GM04504 (cell line): ENCODE measurements around the gene MON2.

Experiments used
- DNase-seq: peaks from one replicate; pipeline ENCODE4 v3.0.0-alpha.2; 2012; ENCODE audit warnings: low read depth

Gene MON2

DNA sequence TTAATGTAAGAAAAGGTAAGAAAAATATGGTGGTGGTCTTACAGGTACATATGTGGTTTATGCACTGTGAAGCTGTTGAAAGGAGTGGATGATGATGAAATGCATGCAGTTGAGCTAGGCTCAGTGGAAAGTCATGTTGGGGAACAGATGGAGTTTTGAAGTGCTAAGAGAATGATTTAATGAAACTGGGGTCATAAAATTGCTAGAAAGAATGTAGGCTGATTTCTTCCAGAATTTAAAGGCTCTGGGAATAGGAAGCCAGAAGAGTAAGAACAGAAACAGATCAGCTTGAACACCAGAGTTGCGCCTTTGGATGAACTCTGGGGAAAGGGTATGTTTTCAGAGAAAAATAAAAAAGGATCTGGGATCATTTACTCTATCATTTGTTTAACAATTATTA is 146.5 kb downstream of the MON2 start:
- DNase-seq: peak; percentile 47

DNA sequence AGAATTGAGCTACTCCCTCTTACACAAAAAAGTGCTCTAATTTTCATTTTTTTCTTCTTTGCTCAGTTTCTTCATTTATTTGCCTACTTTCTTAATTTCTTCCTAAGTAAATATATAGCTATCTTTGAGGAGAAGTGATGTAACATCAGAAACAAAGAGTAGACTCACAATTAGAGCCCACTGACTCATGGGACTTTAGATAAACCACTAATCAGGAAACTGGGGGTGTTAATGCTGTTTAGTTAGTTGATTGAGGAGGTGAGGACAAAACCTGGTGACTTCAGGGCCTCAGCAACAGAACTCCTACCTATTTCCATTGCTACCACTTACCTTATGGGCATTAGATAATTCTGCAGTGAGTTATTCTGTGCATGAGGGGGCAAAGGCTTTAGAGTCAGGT is 151.7 kb downstream of the MON2 start:
- DNase-seq: no peak

DNA sequence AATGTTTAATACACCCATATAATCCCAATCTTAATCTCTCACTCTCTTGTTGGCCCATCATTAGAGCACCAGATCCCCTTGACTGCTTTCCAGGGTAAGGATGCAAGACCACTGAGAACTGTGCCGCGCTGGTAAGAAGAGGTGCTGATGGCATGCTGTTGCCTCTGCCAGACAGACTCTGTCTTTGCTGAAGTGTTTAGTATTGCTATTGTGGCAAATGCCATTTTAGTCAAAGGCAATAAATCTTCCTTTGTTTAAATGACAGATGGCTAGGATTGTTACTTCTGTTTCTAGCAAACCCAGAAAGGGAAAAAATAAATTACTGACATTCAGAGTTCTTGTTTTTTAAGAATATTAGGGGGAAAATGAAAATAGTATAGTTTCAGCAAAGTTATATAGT is 152.3 kb downstream of the MON2 start:
- DNase-seq: no peak

DNA sequence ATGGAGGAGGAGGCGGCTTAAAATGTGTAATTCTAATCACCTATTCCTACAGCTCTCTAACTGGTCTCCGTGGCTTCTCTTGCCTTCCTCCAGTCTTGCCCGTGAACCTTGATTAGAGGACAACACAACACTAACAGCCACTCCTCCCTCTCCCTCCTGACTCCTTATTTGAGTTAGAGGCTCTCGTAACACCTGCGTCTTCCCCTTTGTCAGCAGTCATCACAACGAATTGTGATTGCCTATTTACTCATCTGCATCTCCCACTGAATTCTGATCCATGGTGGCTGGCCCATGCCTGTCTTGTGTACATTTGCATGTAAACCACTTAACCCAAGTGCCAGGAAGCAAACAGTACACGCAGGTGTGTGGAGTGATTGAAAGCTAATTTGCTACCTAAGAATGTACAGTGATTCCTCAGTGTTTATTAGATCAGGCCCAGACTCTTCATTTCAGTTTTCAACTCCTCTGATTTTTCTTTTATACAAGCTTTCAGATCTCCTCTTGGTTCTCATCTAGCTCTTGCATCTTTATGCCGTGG is 154.5 kb downstream of the MON2 start:
- no peak for DNase-seq

DNA sequence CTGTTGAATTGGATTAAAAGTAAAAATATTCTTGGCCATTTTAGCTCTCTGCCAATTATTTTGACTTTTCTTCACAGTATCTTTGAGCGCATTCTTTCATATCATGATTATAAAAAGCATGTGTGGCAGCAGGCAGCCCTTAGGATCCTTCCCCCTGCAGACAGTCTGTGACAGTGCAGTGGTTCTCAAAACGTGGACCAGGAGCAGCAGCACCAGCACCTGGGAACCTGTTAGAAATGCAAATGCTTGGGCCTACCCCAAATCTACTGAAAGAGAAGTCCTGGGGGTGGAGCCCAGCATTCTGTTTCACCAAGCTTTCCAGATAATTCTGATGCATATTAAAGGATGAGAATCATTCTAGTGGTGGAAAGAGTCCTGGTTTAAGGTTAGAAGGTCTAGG is 155.6 kb downstream of the MON2 start:
- no peak for DNase-seq

DNA sequence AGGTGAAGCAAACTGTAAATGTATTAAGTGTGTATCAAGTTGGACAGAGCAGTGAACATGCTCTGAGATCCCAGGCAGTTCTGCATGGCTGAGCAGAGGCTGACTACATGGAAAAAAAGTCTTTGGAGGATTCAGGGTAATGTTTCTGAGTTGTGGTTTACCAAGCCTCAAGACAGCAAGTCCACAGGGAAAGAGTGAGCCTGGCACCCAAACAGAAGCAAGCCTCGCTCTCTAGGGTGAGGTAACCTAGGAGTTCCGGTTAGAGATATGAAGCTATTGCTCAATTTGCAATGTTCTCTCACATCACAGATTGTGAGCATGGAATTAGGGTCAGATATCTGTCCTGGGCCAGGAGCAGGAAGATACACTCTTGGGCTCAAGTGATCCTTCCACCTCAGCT is 158.6 kb downstream of the MON2 start:
- no peak for DNase-seq

DNA sequence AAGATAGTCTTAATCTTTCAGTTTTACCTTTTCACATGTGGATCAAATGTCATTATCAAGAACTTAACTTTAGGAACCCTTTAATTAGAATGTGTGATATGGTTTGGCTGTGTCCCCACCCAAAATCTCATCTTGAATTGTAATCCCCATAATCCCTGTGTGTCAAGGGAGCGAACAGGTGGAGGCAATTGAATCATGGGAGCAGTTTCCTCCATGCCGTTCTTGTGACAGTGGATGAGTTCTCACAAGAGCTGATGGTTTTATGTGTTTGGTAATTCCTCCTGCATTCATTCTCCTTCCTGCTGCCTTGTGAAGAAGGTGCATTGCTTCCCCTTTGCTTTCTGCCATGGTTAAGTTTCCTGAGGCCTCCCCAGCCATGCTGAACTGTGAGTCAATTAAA is 160.6 kb downstream of the MON2 start:
- no peak for DNase-seq

DNA sequence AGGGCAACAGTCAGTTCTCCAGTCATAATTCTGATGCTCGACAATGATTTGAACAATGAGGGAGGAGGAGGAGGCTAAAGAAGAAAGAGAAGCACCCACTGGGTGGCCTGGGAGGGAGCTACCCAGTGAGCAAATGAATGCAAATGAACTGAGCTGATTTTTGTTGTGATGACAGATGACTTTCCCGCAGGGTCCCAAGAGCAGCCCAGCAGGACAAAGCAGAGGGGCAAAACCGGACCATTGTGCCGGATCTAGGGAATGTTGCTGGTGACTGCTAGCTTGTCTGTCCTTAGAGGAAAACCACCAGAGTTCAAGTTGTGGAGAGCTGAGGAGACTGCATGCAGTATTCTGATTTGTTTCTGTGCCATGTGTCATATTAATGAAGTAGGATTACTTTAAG is 162.8 kb downstream of the MON2 start:
- DNase-seq: no peak

DNA sequence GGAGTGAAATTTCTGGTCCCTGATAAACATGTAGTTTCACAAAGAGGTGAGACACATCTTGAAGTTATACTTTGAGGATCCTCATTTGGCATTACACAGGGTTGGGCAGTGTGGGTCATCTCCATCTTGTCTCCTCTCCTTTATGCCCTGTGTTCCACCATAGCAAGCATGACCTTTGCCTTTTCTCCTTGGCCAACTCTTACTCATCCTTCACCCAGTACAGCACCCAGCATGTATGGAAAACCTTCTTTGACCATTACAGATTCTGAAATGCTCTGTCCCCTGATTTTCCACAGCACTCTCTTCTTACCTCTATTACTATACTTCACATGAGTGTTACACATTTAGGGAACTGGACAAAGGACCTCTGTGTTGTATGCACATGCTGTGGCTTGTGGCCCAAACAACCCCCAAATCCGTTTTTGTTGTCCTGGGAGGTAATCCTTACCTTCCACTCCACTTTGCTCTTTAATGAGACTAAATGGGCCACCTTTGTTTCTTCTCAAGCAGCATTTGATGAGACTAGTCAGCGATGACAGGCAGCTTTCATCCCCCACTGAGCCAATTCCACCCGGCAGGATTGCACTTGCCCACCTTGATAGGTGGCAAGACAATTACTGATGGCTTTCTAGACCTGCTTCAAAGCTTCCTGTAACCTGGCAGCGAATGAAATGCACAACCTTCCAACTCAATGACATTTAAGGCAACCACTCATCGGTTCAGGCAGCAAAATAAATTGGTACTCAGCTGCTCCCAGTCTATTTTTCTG is 163.5 kb downstream of the MON2 start:
- no peak for DNase-seq

DNA sequence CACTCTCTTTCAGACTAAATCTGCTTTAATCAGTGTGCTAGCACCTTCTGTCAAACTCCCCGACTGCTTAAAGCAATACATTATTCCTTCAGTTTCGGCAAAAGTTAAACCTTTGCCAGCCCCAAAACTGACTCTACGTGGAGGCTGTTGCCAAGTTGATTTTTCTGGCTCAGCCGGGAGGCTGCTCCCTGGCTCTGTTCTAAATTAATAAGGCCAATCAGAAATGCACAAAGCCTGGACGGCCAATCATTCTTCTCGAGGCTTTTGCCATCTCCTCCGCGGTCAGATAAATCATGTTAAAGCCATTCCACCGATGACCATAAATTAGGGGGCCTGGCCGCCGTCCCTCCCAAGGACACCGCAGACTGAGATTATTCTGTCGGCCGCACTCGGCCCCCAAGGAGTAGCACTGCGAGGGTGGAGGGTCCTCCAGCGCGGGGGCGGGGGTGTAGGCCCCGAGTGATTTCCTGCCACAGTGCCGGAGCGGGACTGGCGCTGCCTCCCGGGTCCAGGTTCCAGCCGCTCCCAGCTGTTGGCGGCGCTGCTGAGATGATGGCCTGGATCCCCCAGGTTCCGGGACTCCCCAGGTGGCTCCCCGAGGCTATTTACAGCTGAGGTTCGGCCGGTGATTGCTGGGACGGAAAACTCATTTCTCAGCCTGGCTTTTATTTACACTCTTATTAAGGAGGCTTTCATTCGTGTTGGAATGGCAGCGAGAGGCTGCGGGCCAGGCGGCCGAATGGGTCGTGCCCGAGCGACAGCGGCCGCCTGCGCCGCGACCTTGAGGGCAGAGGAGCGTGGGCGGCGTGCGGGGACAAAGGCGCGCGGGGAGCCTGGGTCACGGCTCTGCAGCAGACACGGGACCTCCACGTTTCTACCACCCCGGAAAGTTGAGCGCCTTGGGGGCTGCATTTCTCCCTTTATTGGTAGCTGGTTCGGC is 165.1 kb downstream of the MON2 start:
- peak; percentile 88 for DNase-seq

DNA sequence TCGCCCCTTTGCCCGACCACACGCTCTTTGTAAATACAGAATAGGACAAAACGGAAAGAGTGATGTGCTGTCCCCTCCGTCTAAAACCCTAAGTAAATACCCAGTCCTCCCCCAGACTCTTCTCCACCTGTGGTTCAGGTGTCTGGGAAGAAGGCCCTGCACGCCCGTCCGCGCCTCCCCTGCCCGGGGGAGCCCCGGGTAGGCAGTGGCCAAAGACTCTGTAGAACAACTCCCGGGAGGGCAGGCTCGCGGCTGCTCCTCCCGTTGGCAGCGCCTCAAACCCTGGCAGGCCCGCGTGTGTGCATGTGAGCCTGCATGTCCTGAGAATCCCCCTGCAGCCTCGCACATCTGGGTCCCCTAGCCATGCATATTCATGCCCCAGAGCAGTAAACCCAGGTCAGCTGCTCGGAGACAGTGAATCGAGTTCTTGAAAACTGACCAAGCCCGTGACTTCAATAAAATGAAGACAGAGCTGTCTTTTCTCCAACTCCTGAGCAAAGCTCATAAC is 165.8 kb downstream of the MON2 start:
- peak; percentile 72 for DNase-seq

DNA sequence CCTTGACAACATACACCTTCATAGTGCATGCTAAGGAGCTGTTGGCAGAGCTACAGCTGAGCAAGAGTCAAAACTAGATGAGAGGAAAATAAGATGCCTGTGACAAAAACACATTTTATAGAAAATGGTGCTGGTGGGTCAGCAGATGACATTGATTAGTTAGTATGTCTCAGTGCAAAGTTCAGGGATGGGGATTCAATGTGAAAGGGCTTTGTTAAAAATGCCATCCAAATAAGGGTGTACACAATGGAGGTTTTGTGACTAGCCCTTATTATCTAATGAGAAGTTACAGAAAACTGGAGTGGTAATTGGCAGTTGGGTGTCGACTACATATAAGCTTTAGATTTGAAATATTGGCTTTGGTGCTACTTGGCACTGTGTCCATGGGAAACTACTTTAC is 169.0 kb downstream of the MON2 start:
- no peak for DNase-seq

DNA sequence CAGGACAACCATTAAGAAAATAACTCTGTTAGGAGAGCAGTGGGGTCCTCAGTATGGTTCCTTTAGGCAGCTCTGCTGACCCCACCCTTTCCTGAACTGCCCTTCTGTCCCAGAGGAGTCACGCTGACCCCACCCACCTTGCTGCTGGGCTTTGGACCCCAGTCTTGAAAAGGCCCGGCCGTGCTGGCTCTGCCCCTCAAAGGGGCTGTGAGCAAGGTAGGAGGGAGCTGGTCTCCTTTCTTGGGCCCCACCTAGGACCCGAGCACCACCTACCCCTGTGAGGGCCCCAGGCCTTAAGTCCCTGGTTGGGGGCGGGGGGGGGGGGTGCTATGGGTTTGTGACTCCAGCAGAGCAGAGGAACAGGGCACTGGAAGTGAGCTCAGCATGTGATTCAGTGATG is 171.1 kb downstream of the MON2 start:
- no peak for DNase-seq

DNA sequence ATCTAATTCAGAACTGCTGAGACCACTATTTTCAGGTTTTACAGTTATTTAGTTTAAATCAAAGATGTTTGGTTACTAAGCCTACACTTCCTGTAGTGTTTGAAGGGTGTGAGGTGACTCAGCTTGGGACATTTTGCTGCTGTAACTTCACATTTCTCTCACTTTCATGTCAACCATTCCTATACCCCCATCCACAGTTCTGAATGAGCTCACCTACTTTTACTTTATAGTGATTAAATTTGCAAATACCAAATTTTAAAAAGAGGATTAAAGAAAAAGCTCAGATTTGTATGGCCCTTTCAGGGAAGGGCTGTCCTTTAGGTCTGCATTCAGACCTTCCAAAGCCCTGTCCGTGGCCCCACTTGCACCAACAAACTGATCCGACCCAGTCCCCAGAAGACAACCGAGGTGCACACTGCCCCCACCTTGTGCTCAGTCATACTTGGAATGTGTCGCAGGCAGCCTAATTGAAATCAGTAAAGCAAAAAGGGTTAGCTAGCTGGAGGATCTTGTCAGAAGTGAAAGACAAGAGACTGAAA is 174.4 kb downstream of the MON2 start:
- no peak for DNase-seq

DNA sequence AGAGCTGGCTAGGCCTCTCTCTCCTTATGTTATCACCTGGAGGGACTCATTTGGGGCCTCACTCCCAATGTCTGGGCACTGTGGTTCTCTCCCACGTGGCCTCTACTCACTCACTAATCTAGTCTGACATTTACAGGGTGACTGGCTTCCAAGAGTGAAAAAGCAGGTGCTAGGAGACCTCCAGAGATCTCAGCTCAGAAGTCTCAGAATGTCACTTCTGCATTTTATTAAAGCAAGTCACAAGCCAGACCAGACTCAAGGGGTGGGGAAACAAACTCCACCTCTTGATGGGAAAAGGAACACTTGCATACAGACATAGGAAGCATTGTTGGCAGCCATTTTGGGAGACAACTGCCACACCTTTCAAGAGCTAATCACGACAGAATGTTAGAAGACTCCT is 175.9 kb downstream of the MON2 start:
- no peak for DNase-seq

DNA sequence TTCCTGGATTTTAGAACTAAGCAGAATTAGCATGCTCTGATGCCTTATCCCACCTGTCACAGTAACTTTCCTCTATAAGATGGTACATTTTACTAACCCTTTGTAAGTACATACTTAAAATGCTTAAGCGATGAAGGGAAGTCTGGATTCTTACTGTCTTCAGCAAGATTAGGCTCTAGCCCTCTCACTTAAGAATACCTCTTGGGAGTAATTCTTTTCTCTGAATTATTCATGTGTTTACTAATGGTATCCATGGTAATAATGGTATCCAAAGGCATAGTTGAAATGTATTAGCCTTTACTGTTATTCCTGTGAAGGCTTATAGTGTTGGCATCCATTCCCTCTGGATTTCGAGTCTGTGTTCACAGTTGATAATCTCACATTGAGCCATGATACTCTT is 176.9 kb downstream of the MON2 start:
- no peak for DNase-seq

DNA sequence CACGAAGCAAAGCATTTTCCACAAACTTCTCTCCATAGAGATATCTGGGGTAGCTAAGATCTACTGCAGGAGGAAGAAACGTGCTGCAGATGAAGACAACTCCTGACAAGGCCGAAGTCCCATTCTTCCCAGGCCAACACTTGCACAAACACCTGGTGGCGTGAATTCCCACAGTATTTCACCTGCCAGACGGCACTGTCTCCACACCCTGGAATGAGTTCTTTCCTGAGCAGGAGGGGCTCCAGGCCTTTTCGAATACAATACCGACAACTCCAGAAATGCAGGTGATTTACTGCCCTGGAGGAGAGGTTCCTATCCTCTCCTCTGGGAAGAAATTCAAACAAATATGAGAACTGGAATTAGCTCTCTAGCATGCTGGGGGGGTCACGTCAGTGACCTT is 179.9 kb downstream of the MON2 start:
- DNase-seq: no peak

DNA sequence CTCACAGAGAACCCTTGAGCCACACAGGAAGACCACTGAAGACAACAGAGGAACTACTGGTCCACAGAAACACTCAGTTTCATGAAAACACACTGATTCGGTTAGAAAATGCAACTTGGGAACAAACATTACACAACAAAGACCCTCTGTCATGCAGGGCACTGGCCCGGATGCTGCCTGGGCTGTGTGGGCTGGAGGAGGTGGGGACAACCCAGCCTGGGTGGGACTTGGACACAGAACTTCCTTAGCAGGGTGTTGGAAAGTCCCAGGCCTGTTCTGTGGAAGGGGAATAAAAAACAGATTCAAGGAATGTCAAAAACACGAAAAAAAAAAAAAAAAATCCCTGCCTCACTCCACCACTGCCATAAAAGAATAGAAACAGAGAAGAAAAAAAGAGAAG is 181.0 kb downstream of the MON2 start:
- DNase-seq: no peak

DNA sequence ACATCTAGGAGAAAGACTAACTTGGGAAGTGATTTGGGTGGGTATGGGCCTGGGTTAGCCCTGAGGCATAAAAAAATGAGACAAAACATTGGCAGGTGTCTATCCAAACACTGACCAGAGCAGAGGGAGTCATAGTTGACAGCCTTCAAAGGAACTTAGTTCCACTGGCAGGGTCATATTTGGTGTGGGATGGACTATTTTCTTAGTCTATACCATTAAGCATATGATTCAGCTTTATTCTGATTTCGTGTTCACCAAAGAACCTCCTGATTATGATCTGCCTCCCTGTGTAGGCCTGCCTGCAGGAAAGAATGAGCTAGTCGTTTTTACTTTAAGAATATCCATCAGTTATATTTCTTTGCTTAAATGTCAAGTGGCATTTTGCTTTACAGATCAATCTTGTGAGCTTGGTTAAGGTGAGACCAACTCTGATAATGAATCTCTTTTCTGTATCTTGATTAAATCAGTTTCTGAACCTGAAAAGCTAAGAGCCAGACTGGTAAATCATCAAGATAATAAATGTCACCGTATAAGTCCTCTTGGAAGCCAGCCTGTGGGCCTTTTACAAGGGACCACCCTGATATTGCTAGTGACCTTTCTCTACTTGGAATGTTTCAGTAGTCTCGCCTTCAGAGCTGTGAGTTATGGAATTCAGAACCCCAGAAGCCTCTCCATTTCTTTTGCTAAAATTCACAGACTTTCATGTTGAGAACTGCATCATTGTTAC is 182.9 kb downstream of the MON2 start:
- no peak for DNase-seq
